H54 (cell line): Measurements from ENCODE around the gene GBP6.
A peak's percentile ranks its signal among the peaks of the same experiment; 100 is the strongest.
"Not testable (repeated sequence)": the region's sequence is repeated elsewhere in the genome, so short reads cannot be mapped to it uniquely, and the experiment has no call there.

Source experiments
- DNase-seq: peaks from one replicate; pipeline ENCODE4 v3.0.0; 2011; ENCODE audit warnings: low spot score, mixed read lengths; ENCODE audit not compliant: insufficient read length
- FAIRE-seq: peaks from 3 replicates; lab custom pipeline; 2011; peaks lifted over from hg19 to GRCh38; lab: Jason Lieb, UNC
- POLR2A ChIP-seq: IDR thresholded peaks from 2 replicates; pipeline ENCODE4 v1.6.1; 2011; ENCODE audit warnings: low read depth, mild to moderate bottlenecking, low read length

GBP6 gene

GRCh38 chr1:89355056-89355455 lies 8.8 kb upstream of the GBP6 start:
- TF ChIP-seq POLR2A: no peak
- FAIRE-seq: no peak

GRCh38 chr1:89356658-89357400 lies 7.0 kb upstream of the GBP6 start:
- peak; percentile 69 for FAIRE-seq
- no peak for TF ChIP-seq POLR2A
- DNase-seq: peak; percentile 14

More at GRCh38 chr1:89355056-89355455, 8.8 kb upstream of the GBP6 start:
- no peak for DNase-seq

GRCh38 chr1:89358287-89358893 lies 5.5 kb upstream of the GBP6 start:
- DNase-seq (peak; percentile 19), FAIRE-seq (peak; percentile 89)
- TF ChIP-seq POLR2A: no peak

DNA sequence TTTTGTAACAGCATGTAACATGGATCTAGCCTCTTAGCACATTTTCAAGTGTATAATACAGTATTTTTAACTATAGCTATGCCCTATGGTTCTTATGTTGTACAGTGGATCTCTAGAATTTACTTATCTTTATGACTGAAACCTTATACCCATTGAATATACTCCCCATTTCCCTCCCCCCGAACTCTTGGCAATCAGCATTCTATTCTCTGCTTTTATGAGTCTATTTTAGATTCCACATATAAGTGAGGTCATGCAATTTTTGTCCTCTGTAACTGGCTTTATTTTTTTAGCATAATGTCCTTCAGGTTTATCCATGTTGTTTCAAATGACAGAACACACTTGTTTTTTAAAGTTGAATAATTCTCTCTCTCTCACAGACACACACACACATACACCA lies 3.1 kb upstream of the GBP6 start:
- FAIRE-seq: no peak
- TF ChIP-seq POLR2A: no peak
- no peak for DNase-seq

GRCh38 chr1:89361681-89362080 lies 2.2 kb upstream of the GBP6 start:
- TF ChIP-seq POLR2A: no peak
- DNase-seq: no peak
- no peak for FAIRE-seq

DNA sequence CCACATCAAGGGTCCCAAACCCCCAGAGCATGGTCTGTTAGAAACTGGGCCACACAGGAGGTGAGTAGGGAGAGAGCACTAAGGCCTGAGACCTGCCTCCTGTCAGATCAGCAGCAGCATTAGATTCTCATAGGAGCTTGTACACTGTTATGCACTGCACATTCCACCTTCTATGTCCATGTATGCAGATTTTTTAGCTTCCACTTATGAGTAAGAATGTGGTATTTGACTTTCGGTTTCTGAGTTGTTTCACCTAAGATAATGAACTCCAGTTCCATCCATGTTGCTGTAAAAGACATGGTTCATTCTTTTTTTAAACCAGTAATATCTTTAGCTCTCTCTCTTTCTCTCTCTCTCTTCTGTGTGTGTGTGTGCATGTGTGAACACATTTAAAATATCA lies 663 bp upstream of the GBP6 start:
- no peak for FAIRE-seq
- no peak for TF ChIP-seq POLR2A
- DNase-seq: no peak

DNA sequence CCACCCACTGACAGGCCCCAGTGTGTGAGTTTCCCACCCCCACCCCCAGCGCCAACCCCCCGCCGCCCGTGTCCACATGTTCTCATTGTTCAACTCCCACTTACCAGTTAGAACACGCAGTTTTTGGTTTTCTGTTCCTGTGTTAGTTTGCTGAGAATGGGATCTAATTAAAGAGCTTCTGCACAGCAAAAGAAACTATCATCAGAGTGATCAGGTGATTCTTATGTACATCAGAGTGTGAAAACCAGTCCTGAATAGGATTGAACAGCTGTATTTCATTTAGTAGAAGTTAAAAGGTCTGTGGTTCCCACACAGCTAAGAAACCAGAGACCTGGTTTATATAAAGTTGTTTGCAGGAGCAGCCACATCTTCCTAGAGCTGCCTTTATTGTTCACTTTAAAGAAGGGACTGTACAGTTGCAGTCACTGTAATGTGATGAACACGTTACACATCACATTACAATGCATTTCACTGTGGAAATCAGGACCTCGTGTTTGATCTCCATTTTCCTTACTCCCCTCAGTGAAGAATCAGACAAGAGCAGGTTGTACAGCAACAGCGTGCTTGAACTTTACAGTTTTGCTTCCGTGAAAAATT lies 1.2 kb downstream of the GBP6 start:
- DNase-seq (no peak), FAIRE-seq (no peak)
- no peak for TF ChIP-seq POLR2A

DNA sequence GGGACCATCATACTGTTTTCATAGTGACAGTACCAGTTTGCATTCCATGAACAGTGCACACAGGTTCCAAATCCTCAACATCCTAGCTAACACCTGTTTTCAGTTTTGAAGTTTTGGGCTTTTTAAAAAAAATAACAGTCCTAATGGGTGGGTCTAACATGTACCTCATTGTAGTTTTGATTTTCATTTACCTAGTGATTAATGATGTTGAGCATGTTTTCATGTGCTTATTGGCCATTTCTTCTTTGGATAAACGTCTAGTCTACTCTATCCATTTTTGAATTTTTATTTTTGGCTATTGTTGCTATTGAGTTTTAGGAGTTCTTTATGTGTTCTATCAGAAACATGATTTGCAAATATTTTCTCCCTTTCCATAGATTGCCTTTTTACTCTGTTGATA lies 3.4 kb downstream of the GBP6 start:
- DNase-seq: no peak
- TF ChIP-seq POLR2A: no peak
- FAIRE-seq: no peak

- FAIRE-seq: no peak
- no peak for TF ChIP-seq POLR2A
- DNase-seq: no peak
Observed at GRCh38 chr1:89369331-89369730, 5.5 kb downstream of the GBP6 start.

- not testable (repeated sequence) for DNase-seq, FAIRE-seq
Observed at GRCh38 chr1:89373810-89374209, 10.0 kb downstream of the GBP6 start.

DNA sequence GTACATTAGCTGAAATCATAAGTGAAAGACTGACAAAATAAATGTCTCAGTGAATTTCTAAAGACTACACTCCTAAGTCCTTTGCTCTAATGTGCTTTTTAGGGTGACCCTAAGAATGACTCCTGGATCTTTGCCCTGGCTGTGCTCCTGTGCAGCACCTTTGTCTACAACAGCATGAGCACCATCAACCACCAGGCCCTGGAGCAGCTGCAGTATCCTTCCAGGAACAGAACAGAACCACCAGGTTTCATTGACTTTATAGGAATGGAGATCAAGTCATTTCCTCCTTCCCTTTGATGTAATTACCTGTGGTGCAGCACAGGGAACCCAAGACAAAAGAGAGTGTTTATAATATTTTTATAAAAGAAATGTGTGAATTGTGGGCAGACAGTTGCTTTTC lies 14.1 kb downstream of the GBP6 start:
- TF ChIP-seq POLR2A: no peak
- FAIRE-seq (no peak), DNase-seq (no peak)

DNA sequence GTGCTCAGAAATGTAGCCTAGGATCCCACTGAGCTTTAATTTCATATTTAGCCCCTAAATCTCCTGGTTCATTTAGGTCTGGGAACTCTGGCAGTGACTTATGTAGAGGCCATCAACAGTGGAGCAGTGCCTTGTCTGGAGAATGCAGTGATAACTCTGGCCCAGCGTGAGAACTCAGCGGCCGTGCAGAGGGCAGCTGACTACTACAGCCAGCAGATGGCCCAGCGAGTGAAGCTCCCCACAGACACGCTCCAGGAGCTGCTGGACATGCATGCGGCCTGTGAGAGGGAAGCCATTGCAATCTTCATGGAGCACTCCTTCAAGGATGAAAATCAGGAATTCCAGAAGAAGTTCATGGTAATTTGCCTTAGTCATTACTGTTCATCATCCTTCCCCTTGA lies 17.8 kb downstream of the GBP6 start:
- FAIRE-seq: no peak
- TF ChIP-seq POLR2A: no peak
- no peak for DNase-seq

DNA sequence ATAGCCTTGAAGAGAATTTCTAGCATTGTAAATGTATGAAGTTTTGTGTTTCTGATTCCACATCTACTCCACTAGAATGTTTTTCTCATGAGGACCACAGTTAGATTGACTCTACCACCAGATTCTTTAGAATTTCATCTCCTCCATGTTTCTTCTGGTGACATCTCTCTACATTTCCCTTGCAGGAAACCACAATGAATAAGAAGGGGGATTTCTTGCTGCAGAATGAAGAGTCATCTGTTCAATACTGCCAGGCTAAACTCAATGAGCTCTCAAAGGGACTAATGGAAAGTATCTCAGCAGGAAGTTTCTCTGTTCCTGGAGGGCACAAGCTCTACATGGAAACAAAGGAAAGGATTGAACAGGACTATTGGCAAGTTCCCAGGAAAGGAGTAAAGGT lies 18.6 kb downstream of the GBP6 start:
- FAIRE-seq (no peak), DNase-seq (no peak)
- TF ChIP-seq POLR2A: no peak

- no peak for FAIRE-seq
- no peak for DNase-seq
- TF ChIP-seq POLR2A: no peak
Observed at GRCh38 chr1:89383185-89383584, 19.3 kb downstream of the GBP6 start.

DNA sequence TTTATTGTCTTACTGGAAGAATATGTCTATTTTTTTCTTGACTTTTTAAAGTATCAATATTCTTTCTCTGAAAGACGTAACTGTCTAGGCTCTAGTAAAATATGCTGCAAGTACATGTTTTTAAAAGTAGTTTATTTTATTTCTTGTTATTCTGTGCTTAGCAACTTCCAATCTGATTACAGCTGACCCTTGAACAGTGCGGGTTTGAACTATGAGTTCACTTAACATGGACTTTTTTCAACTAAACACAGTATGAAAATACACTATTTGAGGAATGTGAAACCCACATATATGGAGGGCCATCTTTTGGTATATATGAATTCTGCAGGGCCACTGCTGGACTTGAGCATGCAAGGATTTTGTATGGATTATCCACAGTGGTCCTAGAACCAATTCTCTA lies 26.8 kb downstream of the GBP6 start:
- FAIRE-seq: no peak
- no peak for TF ChIP-seq POLR2A
- DNase-seq: no peak
